Activated CD4-positive, alpha-beta T cell treated with anti-CD3 and anti-CD28 coated beads for 36 hours (primary cell): ENCODE results near the gene MUC15. TPM values are rescaled to one million over a fixed set of nuclear protein-coding genes. Genes with fewer than 3 reads are reported as not detected.

Source experiments
- ATAC-seq: fragments of 200-7000 bp; cut with Tn5 transposase; one replicate; pipeline ENCODE4 v1.10.0; 2021; ENCODE audit warnings: mild to moderate bottlenecking, moderate library complexity
- CTCF ChIA-PET: fragments of 350-600 bp; sonication (Branson Sonifier 250); formaldehyde crosslinking; loops from one replicate; lab custom pipeline; 2021; ENCODE audit warnings: antibody characterized with exemption; lab: Charles Lee
- POLR2A ChIA-PET: fragments of 350-600 bp; sonication (Branson Sonifier 250); formaldehyde crosslinking; loops from one replicate; lab custom pipeline; 2021; ENCODE audit warnings: antibody characterized with exemption, inconsistent platforms; lab: Charles Lee
- DNase-seq: peaks from one replicate; pipeline ENCODE4 v3.0.0-alpha.2; 2020
- H3K27ac Mint-ChIP-seq: one replicate; pipeline ENCODE4 v1.8.0; 2021; ENCODE audit warnings: mixed read lengths
- H3K27me3 Mint-ChIP-seq: one replicate; pipeline ENCODE4 v1.8.0; 2021; ENCODE audit warnings: mixed read lengths
- H3K36me3 Mint-ChIP-seq: one replicate; pipeline ENCODE4 v1.8.0; 2021; ENCODE audit warnings: low read depth, mixed read lengths
- H3K4me1 Mint-ChIP-seq: one replicate; pipeline ENCODE4 v1.8.0; 2021; ENCODE audit warnings: mixed read lengths
- H3K4me3 Mint-ChIP-seq: one replicate; pipeline ENCODE4 v1.8.0; 2021; ENCODE audit warnings: mild to moderate bottlenecking, moderate library complexity, mixed read lengths
- H3K9me3 Mint-ChIP-seq: one replicate; pipeline ENCODE4 v1.8.0; 2021; ENCODE audit warnings: low read depth, mixed read lengths
- intact Hi-C, 2 experiments: fragments of 100-400 bp; cut with DNase I in 1 of 2; cut with micrococcal nuclease in 1 of 2; formaldehyde crosslinking; loops; one replicate each; pipeline versions ENCODE4 v1.14.2 to v1.15.1; 2022 to 2024; cut with DNase I, micrococcal nuclease
- total RNA-seq, 2 experiments: library from RNA; stranded (reverse); gene quantifications; one replicate each; pipeline ENCODE4 v1.2.3, GENCODE V29; 2021

The MUC15 gene, protein sequence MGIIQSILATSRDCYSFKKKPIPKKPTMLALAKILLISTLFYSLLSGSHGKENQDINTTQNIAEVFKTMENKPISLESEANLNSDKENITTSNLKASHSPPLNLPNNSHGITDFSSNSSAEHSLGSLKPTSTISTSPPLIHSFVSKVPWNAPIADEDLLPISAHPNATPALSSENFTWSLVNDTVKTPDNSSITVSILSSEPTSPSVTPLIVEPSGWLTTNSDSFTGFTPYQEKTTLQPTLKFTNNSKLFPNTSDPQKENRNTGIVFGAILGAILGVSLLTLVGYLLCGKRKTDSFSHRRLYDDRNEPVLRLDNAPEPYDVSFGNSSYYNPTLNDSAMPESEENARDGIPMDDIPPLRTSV
- not detected for total RNA-seq

DNA sequence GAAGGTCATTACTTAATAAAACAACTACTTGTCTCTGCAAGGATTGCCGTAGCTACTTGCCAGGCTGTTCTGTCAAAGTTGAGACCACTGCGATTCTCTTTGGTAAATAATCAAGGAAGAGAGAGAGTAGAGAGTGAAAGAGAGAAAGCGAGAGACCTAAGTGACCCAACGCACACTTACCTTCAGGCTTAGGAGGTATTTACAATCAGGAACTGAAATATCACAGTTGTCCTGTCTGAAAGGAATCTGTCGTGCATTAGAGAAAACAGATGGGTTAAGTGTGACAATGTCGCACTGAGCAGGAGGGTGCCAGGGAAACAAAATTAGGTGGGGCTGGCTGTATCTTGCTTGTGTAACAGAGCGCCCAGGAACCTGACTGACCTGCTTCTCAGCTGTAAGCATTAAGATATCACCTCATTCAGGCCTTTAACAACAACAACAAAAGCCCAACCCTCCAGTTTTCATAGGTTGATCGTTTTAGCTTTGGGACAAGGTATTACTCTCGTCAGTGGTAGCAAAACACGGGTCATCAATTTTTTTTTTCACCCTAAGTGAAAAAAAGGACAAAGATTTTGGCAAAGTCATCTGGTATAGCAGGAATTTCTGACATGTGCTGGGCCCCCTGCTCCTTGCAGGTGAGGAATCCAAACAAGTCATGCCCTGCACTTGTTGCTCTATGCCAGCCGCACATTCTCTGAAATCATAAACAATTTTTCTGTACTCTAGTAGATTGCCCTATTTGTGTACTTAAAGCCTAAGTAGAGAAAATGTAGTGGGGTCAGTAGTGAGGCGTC, at the start of gene MUC15:
Gene MUC15, minus strand, starts transcription at position 403 of the 794 bp plus-strand sequence. CDS start 5,169 bp downstream, outside the sequence.
- CTCF ChIA-PET = interaction anchor here (0.6 to 1.4 kb wide), 2 partner anchors 21 to 1148 kb away, joined by 3 to 5 read pairs; no protein-coding TSS in a partner anchor
- ATAC-seq = no peak
- intact Hi-C loops = no loop called here

GRCh38 chr11:26621132-26621531, 49.1 kb upstream of the MUC15 start:
- ChIA-PET POLR2A (no interaction called here), CTCF (no interaction called here)
- DNase-seq (no peak), ATAC-seq (no peak)
- H3K27ac Mint-ChIP-seq = no peak overlapping the region
- peaks cover 2% of the 10 kb centered on the region for H3K9me3 Mint-ChIP-seq
- intact Hi-C loops = no loop called here
- no peaks in the 10 kb centered on the region for H3K27me3 Mint-ChIP-seq
- no peak overlapping the region for H3K4me3 Mint-ChIP-seq
- no peaks in the 10 kb centered on the region for H3K36me3 Mint-ChIP-seq
- no peaks in the 10 kb centered on the region for H3K4me1 Mint-ChIP-seq

More for the DNA sequence above, at the start of gene MUC15:
- POLR2A ChIA-PET = no interaction called here
- no peaks in the 10 kb centered on the region for H3K27me3 Mint-ChIP-seq
- H3K27ac Mint-ChIP-seq = no peak within 1 kb of the TSS
- no peaks in the 10 kb centered on the region for H3K4me1 Mint-ChIP-seq
- H3K36me3 Mint-ChIP-seq = no peaks in the 10 kb centered on the region
- no peak within 1 kb of the TSS for H3K4me3 Mint-ChIP-seq
- no peak for DNase-seq
- H3K9me3 Mint-ChIP-seq = no peaks in the 10 kb centered on the region

- DNase-seq (no peak), ATAC-seq (no peak)
- no peak overlapping the region for H3K27ac Mint-ChIP-seq
- peaks cover 2% of the 10 kb centered on the region for H3K9me3 Mint-ChIP-seq
- H3K36me3 Mint-ChIP-seq = no peaks in the 10 kb centered on the region
- H3K4me3 Mint-ChIP-seq = no peak overlapping the region
- intact Hi-C loops = no loop called here
- no peaks in the 10 kb centered on the region for H3K27me3 Mint-ChIP-seq
- H3K4me1 Mint-ChIP-seq = no peaks in the 10 kb centered on the region
- ChIA-PET CTCF (no interaction called here), POLR2A (no interaction called here)
Observed at GRCh38 chr11:26620282-26621045, 48.4 kb upstream of the MUC15 start.

GRCh38 chr11:26618441-26618840, 46.4 kb upstream of the MUC15 start:
- no peak overlapping the region for H3K27ac Mint-ChIP-seq
- no peaks in the 10 kb centered on the region for H3K4me1 Mint-ChIP-seq
- no peak overlapping the region for H3K4me3 Mint-ChIP-seq
- intact Hi-C loops = no loop called here
- ChIA-PET CTCF (no interaction called here), POLR2A (no interaction called here)
- no peak for ATAC-seq
- no peak for DNase-seq
- H3K9me3 Mint-ChIP-seq = no peaks in the 10 kb centered on the region
- no peaks in the 10 kb centered on the region for H3K27me3 Mint-ChIP-seq
- no peaks in the 10 kb centered on the region for H3K36me3 Mint-ChIP-seq

DNA sequence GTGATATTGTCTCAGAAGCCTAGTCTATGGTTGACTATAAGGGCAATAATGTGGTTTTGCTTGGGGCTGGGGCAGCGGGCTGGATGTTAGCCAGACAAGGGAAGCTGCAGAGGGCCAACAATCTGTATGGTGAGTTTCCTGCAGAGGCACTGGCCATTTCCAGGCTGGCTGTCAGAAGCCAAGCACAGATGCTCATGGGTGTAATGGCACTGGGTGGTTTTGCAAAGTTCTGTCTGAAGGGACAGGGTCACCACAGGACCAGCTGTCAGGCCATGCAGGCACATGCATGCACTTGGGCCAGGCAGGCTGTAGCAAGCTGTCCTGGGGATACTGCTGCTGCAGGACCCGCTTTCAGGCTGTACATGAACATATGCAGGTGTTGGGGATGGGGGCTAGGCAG, 41.7 kb upstream of the MUC15 start:
- intact Hi-C loops = no loop called here

DNA sequence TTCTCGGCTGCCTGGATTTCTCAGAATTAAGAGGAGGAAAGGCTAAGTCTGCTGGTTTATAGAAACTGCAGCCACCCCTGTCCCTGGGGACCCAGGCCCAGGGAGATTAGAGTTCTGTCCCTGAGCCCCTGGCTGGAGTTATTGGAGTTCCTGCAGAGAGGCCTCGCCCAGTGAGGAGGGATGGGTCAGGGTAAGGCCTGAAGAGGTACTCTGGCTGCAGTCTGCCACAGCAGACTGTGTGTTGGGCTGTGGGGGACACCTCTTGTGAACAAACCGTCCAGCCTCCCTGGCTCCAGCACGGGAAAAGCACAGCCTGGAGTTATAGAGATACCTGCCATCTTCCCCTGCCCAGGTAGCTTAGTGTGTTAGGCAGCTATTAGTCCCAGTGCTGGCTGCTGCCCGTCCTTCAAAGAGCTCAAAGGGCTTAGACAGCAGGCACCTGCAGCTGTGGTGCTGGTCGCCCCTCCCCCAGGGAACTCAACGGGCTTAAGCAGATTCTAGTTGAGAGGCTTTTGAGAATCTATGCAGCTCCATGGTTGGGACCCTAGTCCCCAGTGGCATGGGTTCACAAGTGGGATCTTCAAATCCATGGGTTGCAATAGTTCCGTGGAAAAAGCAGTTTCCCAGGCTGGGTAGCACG, 36.6 kb upstream of the MUC15 start:
- POLR2A ChIA-PET = no interaction called here
- CTCF ChIA-PET = no interaction called here
- Mint-ChIP-seq H3K27ac (no peak overlapping the region), H3K36me3 (no peaks in the 10 kb centered on the region), H3K27me3 (no peaks in the 10 kb centered on the region), H3K4me1 (no peaks in the 10 kb centered on the region), H3K4me3 (no peak overlapping the region), H3K9me3 (peaks cover 7% of the 10 kb centered on the region)
- DNase-seq (no peak), ATAC-seq (no peak)
- intact Hi-C loops = no loop called here

More for the DNA sequence above, 41.7 kb upstream of the MUC15 start:
- H3K4me3 Mint-ChIP-seq = no peak overlapping the region
- H3K27me3 Mint-ChIP-seq = no peaks in the 10 kb centered on the region
- ATAC-seq = no peak
- no peaks in the 10 kb centered on the region for H3K36me3 Mint-ChIP-seq
- CTCF ChIA-PET = interaction anchor here (0.8 kb wide), 1 partner anchor 337 kb away, joined by 4 read pairs; no protein-coding TSS in a partner anchor
- DNase-seq = no peak
- H3K4me1 Mint-ChIP-seq = no peaks in the 10 kb centered on the region
- H3K27ac Mint-ChIP-seq = no peak overlapping the region
- POLR2A ChIA-PET = no interaction called here
- H3K9me3 Mint-ChIP-seq = no peaks in the 10 kb centered on the region

- H3K4me3 Mint-ChIP-seq = no peak overlapping the region
- no peak overlapping the region for H3K27ac Mint-ChIP-seq
- CTCF ChIA-PET = no interaction called here
- H3K27me3 Mint-ChIP-seq = no peaks in the 10 kb centered on the region
- H3K36me3 Mint-ChIP-seq = no peaks in the 10 kb centered on the region
- ATAC-seq = no peak
- no peak for DNase-seq
- H3K9me3 Mint-ChIP-seq = peaks cover 7% of the 10 kb centered on the region
- intact Hi-C loops = no loop called here
- H3K4me1 Mint-ChIP-seq = no peaks in the 10 kb centered on the region
- POLR2A ChIA-PET = no interaction called here
Observed at GRCh38 chr11:26607725-26608506, 35.9 kb upstream of the MUC15 start.

DNA sequence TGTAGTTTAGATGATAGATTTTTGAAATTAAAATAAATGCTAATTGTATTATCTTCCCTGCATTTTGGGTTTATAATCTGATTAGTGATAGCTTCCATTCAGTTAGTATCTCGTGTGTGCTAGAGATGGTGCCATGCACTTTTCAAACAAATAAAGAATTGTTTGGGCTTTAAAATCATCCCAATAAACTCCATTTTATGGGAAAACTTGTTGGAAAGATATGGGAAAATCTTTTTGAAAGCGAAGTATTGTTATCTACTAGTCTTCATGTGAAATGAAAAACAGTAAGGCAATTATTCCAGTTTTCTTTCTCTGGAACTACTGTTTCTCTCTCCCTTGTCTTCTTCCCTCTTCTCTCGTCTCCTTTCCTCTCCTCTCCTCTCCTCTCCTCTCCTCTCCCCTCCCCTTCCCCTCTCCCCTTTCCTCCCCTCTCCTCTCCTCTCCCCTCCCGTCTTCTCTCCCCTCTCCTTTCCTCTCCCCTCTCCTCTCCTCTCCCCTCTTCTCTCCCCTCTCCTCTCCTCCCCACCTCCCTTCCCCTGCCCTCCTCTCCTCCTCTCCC, 27.9 kb upstream of the MUC15 start:
- POLR2A ChIA-PET = no interaction called here
- Mint-ChIP-seq H3K36me3 (no peaks in the 10 kb centered on the region), H3K27me3 (no peaks in the 10 kb centered on the region), H3K9me3 (peaks cover 10% of the 10 kb centered on the region), H3K4me3 (no peak overlapping the region), H3K27ac (no peak overlapping the region), H3K4me1 (no peaks in the 10 kb centered on the region)
- CTCF ChIA-PET = no interaction called here
- DNase-seq (no peak), ATAC-seq (no peak)
- intact Hi-C loops = no loop called here

DNA sequence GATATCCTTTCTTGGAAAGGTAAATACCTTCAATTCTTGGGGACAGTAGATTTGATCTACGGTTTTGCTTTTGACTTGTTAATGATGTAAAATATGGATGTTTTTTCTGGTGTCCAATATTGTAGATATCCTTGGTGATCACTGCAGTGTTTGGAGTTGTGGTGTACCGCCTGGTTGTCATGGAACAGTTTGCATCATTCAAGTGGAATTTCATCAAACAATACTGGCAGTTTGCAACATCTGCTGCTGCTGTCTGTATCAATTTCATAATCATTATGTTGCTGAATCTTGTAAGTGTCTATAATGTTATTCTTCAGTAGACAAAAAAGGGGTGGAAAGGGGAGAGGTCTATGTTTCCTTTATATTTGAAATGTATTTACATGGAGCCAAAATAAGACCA, 27.4 kb upstream of the MUC15 start:
- H3K27me3 Mint-ChIP-seq = no peaks in the 10 kb centered on the region
- no peak overlapping the region for H3K4me3 Mint-ChIP-seq
- H3K27ac Mint-ChIP-seq = no peak overlapping the region
- ChIA-PET POLR2A (no interaction called here), CTCF (no interaction called here)
- no peaks in the 10 kb centered on the region for H3K36me3 Mint-ChIP-seq
- intact Hi-C loops = no loop called here
- no peak for ATAC-seq
- H3K4me1 Mint-ChIP-seq = no peaks in the 10 kb centered on the region
- peaks cover 10% of the 10 kb centered on the region for H3K9me3 Mint-ChIP-seq
- no peak for DNase-seq

DNA sequence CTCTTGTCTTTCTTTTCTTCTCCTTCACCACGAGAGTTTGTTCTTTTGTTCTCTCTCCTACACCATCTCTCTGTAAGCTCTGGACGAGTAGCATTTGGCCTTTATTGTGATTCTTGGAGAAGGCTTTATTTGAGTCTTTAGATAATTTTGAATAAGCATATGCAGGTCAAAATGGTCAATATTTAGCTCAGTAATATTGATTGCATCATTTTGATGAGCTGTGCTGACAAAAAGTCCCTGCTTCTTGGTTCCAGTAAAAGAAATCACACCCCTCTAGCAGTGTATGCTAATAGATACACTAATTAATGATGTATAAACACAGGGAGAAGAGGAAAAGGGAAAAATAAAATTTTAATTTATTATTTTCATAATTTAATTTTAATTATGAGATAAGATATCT, 25.8 kb upstream of the MUC15 start:
- Mint-ChIP-seq H3K36me3 (no peaks in the 10 kb centered on the region), H3K4me3 (no peak overlapping the region), H3K9me3 (peaks cover 9% of the 10 kb centered on the region), H3K27ac (no peak overlapping the region), H3K27me3 (no peaks in the 10 kb centered on the region), H3K4me1 (no peaks in the 10 kb centered on the region)
- ATAC-seq (no peak), DNase-seq (no peak)
- ChIA-PET CTCF (no interaction called here), POLR2A (no interaction called here)
- intact Hi-C loops = no loop called here
